ENCODE results near the gene KIF5A.
"Not testable (repeated sequence)": the region's sequence is repeated elsewhere in the genome, so short reads cannot be mapped to it uniquely, and the experiment has no call there.

KIF5A gene

DNA sequence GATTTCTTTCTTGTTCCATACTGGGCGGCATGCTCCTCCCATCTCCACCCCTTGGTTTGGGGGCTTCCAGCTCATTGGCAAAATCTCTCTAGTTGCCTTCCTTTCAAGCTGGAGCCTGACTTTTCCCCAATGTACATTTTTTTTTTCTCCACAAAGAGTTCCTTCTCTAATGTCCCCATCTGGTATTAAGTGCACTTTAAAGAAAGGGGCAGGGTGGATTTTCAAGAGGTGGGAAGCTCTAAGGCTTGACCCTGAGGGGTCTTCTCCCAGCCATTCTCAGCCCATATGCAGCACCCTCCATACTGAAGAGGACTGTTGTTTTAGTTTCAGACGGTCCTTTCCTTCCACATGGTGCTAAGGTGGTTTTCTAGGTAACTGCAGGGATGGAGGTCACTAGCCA lies 35.3 kb downstream of the KIF5A start:
- no peak for DNase-seq

DNA sequence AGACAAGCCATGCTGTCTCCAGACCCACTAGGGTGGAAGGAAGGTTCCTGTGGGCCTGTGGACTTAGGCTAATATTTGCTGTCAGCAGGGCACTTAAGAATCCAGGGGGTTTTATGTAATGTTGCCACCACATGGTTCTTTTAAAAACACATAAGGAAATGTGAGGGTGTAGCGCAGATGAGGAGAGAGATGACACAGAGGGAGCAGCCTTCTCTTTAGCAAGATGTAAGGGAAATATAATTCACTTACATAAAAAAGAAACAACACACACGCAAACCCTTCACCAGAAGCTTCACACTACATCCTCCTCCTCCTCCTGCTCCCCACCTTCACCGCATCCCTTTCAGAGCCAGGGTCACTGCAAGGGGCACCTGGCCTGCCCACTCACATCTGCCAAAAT lies 36.3 kb downstream of the KIF5A start:
- no peak for DNase-seq

DNA sequence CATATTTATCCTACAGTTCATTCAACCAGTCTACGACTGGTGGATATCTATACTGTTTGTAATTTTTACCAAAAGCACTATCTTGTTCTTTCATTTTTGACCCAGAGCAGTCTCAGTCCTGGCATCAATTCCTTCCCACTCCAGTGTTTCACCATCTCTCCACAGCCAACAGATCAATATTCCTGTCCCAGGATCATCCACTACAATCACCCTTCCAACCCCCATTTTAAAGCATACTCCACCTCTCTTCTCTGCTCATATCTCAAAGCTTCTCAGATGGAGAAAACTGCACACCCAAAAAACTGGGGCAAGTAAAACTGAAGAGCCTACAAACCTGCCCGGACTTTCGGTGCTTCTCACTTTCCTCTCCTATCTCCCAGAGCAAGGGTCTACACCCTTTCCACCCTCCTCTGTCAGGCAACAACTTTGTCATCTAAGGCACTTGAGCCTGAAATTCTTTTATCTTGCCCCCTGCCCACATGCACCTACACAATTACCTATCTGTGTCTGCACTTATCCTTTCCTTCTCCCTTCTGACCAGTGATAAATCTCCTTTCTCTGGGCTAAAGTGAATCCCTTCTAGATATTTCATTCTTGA lies 37.1 kb downstream of the KIF5A start:
- DNase-seq, result no peak

DNA sequence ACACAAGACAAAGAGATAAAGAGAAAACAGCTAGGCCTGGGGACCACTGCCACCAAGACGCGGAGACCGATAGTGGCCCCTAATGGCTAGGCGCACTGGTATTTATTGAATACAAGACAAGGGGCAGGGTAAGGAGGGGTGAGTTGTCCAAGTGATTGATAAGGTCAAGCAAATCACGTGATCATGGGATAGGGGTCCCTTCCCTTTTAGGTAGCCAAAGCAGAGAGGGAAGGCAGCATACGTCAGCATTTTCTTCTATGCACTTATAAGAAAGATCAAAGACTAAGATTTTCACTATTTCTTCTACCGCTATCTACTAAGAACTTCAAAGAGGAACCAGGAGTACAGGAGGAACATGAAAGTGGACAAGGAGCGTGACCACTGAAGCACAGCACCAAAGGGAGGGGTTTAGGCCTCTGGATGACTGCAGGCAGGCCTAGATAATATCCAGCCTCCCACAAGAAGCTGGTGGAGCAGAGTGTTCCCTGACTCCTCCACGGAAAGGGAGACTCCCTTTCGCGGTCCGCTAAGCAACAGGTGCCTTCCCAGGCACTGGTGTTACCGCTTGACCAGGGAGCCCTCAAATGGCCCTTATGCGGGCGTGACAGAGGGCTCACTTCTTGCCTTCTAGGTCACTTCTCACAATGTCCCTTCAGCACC lies 39.2 kb downstream of the KIF5A start:
- DNase-seq, result not testable (repeated sequence)

DNA sequence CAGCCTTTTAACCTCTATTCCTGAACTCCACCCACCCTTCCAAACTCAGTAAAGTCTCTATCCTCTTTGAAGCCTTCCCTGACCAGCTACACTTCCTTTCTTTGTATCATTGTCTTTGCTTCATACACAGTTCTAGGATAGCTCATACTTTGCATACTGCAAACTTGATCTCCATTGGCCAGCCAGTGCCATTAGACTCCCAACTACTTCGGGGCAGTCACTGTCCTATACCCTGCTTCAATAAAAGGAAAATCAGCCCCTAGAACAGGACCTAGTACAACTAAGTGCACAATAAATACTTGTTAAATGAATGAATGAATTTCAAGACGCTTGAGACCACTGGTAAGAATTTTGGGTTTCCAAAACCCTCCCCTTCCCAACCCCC lies 40.6 kb downstream of the KIF5A start:
- DNase-seq, result peak; percentile 30

DNA sequence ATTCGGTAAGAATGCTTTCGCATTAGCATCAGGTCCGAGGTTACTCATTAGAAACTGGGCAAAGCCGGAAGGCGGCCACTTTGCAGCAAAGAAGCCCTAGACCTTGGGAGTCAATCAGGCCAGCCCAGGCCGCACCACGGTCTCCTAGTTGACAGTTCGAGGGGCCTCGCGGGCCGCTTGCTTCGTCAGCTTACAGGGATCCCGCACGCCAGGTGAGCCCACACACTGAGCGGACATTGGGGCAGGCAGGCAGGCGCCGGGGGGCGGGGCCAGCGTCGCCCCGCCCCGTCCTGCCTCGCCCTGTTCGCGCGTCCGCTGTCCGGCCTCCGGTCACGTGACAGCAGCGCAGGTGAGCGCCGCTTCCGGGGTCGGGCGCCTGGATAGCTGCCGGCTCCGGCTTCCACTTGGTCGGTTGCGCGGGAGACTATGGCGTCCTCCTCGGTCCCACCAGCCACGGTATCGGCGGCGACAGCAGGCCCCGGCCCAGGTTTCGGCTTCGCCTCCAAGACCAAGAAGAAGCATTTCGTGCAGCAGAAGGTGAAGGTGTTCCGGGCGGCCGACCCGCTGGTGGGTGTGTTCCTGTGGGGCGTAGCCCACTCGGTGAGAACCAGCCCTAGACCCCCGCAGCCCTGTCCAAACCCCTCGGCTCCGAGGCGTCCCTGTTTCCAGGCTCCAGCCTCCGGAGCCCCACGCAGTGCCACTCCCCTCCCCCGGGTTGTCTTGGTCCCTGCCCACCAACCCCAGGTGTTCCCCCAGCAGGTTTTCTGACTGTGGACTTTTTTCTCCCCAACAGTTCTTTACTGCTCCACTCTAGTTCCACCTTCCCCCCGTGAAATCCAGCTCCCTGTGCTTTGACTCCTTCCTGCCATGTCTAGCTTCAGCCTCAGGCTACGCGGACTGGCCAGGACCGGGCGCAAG lies 41.3 kb downstream of the KIF5A start, which contains the start of gene PIP4K2C:
Gene PIP4K2C, plus strand, starts transcription at position 329 of the 918 bp plus-strand sequence. Its CDS starts 98 bp downstream, at position 427.
- DNase-seq, result peak; percentile 53

DNA sequence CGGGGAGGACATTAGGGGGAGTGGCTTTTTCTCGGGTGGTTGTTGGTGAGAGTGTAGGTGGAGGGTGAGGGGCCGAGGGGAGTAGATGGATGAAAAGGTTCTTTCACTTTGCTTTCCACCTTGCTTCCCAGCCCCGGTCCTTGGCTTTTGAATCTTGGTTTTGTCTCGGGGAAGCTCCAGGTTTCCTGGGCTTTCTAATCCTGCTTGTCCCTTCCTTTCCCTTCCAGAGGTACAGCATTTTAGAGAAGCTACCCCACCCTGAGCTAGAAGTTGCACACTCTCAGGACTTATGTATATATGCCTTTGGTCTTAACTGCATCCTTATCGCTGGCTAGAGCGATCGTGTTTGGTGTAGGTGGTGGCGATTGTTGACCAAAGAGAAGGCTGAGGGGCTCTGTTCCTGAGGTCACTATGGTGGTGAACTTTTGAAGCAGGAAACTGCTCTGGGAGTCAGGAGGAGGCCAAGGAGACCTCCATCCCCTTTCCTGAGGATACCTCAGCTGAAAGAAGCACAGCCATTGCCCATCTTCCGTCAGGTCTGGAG lies 42.0 kb downstream of the KIF5A start:
- no peak for DNase-seq

DNA sequence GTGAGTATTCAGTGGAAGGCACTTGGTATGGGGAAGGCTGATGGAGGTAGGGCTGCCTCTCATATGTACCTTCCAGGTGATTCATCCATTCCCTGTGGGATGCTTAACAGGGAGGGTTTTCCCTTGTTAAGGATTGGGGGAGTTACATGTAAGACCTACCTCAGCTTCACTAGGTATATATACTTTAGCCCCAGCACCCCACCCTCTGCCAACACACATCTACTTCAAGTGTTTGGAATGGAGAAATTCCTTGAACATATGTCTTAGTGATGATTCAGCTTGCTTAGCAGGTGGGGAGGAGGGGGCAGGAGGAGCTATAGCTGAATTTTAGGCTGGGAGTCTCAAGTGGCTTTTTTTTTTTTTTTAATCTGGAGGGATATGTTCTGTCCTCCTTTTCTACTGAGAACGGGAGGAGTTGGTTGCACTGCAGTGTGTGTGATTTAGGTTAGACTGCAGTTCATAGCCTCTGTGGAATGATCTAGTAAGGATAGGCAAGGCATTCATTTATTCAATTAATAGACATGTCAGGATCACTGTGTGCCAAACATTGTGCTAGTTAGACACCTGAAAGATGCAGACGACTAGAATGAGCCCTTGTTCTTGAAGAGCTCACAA lies 42.8 kb downstream of the KIF5A start:
- DNase-seq, result no peak

DNA sequence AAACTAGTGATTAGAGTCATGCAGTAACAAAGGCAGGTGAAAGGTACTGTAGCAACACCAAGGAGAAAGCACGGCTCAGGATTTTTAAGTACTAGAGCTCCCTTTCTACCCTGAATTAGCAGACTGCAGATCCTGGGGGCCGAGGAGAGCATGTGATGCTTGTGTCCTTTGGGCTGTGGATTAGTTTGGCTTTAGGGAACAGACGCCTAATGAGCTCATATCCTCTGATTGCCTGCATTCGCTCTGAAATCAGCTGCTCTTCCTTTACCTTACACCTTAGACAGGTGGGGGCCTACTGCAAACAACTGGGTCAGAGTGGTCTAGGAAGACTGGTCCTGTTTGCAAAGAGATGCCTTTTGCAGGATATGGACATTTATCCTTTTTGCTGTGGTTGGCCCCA lies 43.3 kb downstream of the KIF5A start:
- DNase-seq, result no peak

DNA sequence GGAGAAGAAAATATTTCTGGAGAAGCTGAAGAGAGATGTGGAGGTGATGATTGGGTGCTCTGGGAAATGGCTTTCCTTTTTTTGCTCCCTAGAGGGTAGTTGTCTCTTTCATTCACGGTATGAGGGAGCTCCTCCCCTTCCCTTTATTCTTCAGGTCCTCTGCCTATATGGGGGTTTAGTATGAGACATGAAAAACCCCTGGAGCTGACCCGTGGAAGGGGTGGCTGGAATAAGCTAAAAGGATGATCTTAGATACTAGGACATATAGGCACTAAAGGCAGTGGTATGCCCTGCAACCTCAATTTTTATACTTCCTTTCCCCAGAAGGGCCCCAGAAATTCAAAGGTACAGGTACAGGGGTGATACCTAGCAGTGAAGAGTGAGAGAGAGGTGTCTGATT lies 50.6 kb downstream of the KIF5A start:
- no peak for DNase-seq

DNA sequence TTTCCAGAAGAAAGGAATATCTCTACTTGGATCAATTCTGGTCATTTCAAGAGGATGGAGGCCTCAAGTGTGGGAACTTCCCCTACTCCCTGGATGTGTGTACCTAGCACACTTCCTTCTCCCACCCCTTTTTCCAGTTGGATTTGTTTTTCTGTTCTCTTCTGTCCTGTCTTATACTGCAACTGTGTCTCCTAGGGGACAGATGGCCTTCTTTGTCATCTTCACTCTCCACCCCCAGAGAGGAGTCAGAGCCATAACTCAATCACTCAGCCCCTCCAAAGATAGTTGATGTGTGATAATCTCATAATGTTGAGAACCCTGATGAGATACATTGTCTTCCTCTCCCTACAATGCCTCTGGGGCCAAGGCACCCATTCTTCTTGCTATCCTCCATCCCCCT lies 52.7 kb downstream of the KIF5A start:
- no peak for DNase-seq

DNA sequence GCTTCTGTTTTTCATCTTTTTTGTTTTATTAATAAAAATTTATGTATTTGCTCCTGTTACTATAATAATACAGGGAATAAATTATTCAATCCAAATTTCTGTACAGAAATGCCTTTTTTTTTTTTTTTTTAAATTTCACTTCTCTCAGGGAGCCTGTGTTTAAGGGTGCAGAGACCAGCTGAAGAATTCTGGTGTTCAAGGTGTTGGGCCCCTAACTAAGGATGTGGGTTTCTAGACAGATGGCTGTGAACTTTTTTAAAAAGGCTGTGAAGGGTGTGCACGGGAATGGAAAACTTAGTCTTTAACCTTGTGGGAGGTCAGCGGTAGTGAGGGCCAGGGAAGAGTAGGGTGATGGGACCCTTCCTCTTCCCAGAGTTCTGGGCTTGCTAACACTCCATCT lies 53.5 kb downstream of the KIF5A start:
- no peak for DNase-seq

DNA sequence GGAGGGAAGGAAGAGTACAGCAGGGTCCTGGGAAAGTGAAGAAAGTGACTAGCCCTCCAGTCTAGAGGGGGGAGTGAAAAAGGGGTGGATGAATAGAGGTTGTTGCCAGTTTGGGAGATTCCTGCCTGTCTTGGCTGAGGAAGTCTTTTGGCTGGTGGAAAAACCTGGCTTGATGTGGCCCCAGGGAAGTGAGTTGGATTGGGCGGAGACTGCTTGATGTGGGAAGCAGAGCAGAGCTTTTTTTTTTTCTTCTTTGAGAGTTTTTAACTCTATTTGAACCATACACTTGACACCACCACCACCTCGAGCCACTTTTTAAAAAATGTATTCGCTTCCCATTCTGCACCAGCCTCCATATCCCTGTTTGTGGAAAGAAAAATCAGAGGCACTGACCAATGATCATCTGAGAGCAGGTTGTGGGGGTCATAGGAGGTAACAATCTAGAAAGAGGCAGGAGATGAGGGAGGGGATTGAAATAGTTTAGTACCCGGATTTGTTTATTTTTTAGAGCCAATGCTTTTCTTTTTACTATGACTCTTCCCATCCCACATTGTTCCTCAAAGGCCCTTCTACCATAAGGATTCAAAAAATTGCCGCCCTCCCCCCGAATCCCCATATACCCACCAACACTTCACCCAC lies 54.1 kb downstream of the KIF5A start:
- peak; percentile 30 for DNase-seq

DNA sequence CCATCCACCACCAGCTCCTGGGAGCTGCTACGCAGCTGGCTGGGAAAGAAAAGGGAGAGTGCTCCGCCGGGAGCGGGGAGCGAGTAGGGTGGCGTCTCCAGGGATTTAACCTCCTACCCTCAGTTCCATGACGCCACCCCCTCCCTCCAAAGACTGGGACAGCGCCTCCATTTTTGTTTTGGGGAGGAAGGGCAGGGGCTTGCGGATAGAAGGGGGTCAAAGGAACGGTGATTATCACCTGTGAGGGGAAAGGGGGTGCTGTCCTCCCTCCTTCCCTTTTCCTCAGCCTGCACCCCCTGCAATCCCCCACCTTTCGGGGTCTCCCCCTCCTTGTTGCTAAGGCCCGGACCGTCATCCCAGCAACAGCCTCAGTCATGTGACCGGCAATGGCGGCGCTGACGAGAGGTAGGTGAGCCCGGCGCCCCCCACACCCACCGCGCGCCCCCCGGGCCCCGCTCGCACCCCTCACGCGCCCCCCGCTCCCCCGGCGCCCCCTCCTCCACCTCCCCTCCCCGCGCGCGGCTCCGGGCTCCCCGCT lies 54.7 kb downstream of the KIF5A start, which contains the start of gene DTX3:
Gene DTX3, plus strand, starts transcription at position 371 of the 538 bp plus-strand sequence. CDS start 1,694 bp downstream, outside the sequence.
- DNase-seq, result peak; percentile 18

DNA sequence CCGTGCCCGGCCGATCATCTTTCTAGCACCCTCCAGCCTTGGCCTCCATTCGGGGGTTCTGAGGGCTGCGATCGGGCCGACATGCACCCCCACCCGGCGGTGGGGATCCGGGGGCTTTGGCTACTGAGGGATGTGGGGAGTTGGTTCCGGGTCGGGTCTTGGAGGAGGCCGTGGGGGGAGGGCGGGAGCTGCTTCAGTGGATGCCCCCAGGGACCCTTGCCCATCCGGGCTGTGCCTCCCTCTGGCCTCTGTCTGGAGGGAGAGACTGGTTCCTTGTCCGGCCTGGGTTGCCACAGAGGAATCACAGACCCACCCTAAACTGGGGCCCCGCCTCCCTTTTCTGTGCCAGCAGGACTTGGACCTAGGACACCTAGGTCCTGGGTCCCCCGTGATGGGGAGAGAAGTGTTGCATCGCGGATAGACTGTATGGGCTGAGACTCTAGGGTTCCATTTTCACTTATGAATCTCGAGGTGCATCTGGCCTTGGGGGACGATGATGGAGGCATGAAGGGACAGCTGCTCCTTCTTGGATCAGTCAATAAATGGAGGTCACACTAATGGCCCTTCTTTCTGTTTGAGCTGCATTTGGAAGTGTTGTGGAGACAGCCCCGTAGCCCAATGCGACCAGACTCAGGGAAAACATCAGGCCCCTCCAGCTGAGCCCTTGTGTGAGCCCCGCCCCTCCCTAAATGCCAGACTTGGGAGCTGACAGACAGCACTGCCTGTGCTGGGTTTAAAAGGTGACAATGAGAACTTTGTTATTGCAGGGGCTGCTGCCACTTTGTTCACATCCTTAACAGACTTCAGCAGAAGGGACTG lies 55.4 kb downstream of the KIF5A start:
- DNase-seq, result no peak

DNA sequence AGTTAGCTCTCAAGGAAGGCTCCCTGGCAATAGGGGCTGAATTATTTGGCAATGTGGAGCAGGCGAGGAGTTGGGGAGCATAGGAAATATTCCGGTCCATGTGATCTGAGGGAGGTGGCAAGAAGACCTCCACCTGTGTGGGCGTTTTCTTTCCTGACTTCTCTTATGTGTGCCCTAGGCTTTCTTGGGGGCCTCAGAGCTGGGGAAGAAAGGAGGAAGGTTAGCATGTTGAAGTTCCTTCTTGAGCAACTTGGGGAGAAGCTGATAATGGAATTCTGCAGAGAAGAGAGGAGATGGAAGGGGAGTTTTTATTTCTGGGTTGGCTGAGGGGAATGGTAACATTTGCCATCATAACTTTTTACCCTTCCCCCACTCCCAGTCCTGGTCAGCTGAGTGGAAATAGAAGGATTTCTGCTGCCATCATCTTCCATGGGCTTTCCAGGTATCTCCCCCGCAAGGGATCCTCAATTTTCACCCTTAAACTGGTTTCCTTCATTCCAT lies 56.0 kb downstream of the KIF5A start:
- DNase-seq, result no peak

DNA sequence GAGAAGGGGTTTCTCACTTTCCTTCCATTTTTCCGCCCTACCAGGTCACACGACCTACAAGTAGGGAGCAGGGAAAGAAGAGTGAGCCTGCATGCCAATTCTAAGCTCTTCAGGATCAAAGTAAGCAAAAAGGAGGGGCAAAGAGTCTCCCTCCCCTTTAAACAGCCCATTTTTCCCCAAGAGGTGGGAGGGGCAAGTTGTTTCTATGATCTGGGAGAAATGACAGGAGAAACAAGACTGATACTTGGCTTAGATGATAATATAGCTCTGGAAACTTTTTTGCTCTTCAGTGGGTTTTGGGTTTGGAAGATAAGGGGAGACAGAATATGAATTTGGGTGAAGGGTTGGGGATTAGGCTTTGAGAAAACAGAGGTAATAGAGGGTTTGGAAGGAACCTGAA lies 56.6 kb downstream of the KIF5A start:
- DNase-seq, result no peak

DNA sequence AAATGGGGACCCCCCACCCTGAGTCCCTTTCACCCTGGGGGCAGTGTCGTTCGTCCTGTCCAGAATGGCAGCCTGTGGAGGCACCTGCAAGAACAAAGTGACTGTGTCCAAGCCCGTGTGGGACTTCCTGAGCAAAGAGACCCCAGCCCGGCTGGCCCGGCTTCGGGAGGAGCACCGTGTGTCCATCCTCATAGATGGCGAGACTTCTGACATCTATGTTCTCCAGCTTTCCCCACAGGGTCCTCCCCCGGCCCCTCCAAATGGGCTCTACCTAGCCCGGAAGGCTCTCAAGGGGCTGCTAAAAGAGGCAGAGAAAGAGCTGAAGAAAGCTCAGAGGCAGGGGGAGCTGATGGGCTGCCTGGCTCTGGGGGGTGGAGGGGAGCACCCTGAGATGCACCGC lies 57.0 kb downstream of the KIF5A start:
- DNase-seq, result no peak

DNA sequence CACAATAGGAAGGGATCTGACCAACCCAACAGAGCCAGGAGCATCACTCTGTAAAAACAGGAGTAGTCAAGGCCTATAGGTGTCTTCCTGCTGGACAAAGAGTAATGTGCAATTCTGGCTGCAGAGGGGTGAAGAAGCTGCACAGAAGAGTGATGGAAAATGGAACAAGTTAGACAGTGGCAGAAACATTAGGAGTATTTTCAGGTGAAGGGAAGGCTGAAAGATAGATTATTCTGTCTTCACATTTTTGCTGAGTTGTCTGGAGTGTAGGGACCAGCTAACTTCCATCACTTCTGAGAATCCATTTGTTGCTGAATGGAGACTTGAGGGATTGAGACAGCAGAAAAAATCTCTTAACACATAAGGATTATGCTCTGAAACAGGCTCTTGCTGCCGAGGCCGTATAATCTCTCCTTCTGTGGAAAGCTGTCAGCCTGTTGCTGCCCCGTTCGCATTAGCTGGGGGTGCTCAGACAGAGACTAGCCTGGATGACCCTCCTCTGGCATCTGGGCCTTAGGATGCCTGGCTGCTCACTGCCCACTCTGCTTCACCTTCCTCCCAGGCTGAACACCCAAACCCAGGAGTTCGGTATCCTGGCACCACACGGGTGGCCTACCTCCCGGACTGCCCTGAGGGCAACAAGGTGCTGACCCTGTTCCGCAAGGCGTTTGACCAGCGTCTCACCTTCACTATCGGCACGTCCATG lies 58.3 kb downstream of the KIF5A start:
- no peak for DNase-seq

DNA sequence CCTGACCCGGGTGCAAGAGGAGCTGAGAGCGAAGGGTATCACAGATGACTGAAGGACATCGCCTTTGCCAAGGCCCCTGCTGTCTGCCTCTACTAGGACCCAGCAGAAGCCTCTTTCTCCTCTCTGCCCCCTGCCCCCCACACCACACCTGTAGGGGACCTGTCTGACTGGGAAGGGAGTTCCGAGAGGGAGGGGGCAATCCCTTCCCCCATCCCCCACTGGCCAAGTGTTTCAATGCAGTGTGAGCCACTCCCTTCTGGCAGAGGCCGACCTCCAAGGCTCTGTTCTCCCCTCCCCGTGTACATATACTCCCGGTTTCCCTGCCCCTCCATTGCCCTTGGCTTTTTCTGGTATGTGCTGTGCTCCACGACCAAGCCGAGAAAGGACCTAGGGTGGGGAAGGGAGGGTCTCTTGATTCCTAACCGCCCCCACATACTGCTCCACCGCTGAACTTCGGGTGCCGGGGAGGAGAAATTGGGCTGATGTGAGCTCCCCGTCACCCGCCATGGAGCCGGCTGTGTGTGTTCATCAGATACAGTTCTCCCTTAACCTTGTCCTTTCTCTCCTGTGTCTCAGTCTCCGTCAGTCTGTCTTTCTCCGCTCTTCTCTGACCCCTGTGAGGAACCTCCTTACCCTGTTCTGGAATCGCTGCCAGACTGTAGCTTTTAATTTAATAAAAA lies 59.4 kb downstream of the KIF5A start:
- DNase-seq, result no peak

Measured in NCI-H2227 treated with DMSO at 0.1 percent for 48 hours (cell line).